GM12878 (cell line): Measurements from ENCODE around the gene LRRC45. TPM values are rescaled to one million over a fixed set of nuclear protein-coding genes. Genes with fewer than 3 reads are reported as not detected.

Experiments used
- ATAC-seq: fragments of 200-7000 bp; cut with Tn5 transposase; 3 replicates; pipeline ENCODE4 v1.9.1; 2020; ENCODE audit warnings: mild to moderate bottlenecking, moderate library complexity
- BruUV-seq: library from RNA; stranded (reverse); fragments of 400-500 nt; replicated peaks from 2 replicates; lab custom pipeline; 2021; lab: Mats Ljungman, UMichigan
- CTCF ChIA-PET: fragments of 300-600 bp; sonication (Branson Sonifier 250); formaldehyde crosslinking; extraction: SDS; loops from one replicate; lab custom pipeline; 2021; ENCODE audit warnings: inconsistent platforms; lab: Yijun Ruan, JAX
- POLR2A ChIA-PET: fragments of 350-600 bp; formaldehyde crosslinking; extraction: SDS; loops from one replicate; lab custom pipeline; 2021; ENCODE audit warnings: inconsistent platforms; lab: Charles Lee
- RAD21 ChIA-PET: fragments of 300-600 bp; sonication (Branson Sonifier 250); formaldehyde crosslinking; loops from one replicate; lab custom pipeline; 2023; ENCODE audit warnings: antibody characterized with exemption; ENCODE audit not compliant: unreplicated experiment; lab: Charles Lee
- SMC1A ChIA-PET: fragments of 300-600 bp; sonication (Branson Sonifier 250); formaldehyde crosslinking; loops from one replicate; lab custom pipeline; 2023; ENCODE audit not compliant: unreplicated experiment, uncharacterized antibody; lab: Charles Lee
- DNase-seq: peaks from one replicate; pipeline ENCODE4 v3.0.0-alpha.2; 2011; ENCODE audit warnings: low read depth, low spot score
- FAIRE-seq: peaks from 3 replicates; lab custom pipeline; 2011; peaks lifted over from hg19 to GRCh38; lab: Jason Lieb, UNC
- H2AFZ ChIP-seq: 2 replicates; pipeline ENCODE4 v1.6.0; 2011; ENCODE audit warnings: low read depth, low read length, control low read depth; ENCODE audit not compliant: control insufficient read depth
- H3K27ac ChIP-seq: 2 replicates; pipeline ENCODE4 v1.5.1; 2011; ENCODE audit warnings: control low read depth; ENCODE audit not compliant: control insufficient read depth, insufficient read depth
- H3K27me3 ChIP-seq, 2 experiments: replicated peaks in 1 of 2; 2 replicates each; pipeline versions ENCODE4 v1.6.0 to v1.6.1; 2011; ENCODE audit warnings: low read length in 1 of 2; ENCODE audit not compliant: control insufficient read depth in 2 of 2, insufficient read depth in 2 of 2
- H3K36me3 ChIP-seq, 2 experiments: 2 replicates each; pipeline ENCODE4 v1.5.1; 2011; ENCODE audit warnings: low read length in 1 of 2; ENCODE audit not compliant: control insufficient read depth in 2 of 2, insufficient read depth in 2 of 2
- H3K4me1 ChIP-seq: 2 replicates; pipeline ENCODE4 v1.6.1; 2011; ENCODE audit warnings: mild to moderate bottlenecking, low read length, moderate library complexity, mixed read lengths; ENCODE audit not compliant: control insufficient read depth, insufficient read depth
- H3K4me2 ChIP-seq: 2 replicates; pipeline ENCODE4 v1.6.0; 2011; ENCODE audit warnings: control low read depth; ENCODE audit not compliant: control insufficient read depth, insufficient read depth
- H3K4me3 ChIP-seq: fragments of 200-600 bp; sonication (generic); 2 replicates; pipeline ENCODE4 v1.5.1; 2016
- H3K79me2 ChIP-seq: 2 replicates; pipeline ENCODE4 v1.6.0; 2011; ENCODE audit warnings: low read length; ENCODE audit not compliant: control insufficient read depth, insufficient read depth
- H3K9ac ChIP-seq: 2 replicates; pipeline ENCODE4 v1.8.0; 2011; ENCODE audit warnings: low read length, control low read depth, mixed read lengths; ENCODE audit not compliant: control insufficient read depth, insufficient read depth
- H3K9me3 ChIP-seq: replicated peaks from 3 replicates; pipeline ENCODE4 v1.5.1; 2011; ENCODE audit warnings: mild to moderate bottlenecking, low read length; ENCODE audit not compliant: control insufficient read depth, insufficient read depth
- H4K20me1 ChIP-seq: 2 replicates; pipeline ENCODE4 v1.6.0; 2011; ENCODE audit not compliant: control insufficient read depth, insufficient read depth
- ATF7 ChIP-seq: fragments of 450-650 bp; IDR thresholded peaks from 2 replicates; pipeline ENCODE4 v1.6.1; 2016; ENCODE audit warnings: low read depth, mild to moderate bottlenecking
- BCL11A ChIP-seq: IDR thresholded peaks from 2 replicates; pipeline ENCODE4 v1.6.1; 2011; ENCODE audit warnings: low read depth, low read length
- BRCA1 ChIP-seq: IDR thresholded peaks from 2 replicates; pipeline ENCODE4 v1.6.1; 2011; ENCODE audit warnings: low read depth, low read length, improper control_type of control experiment
- CREB1 ChIP-seq: IDR thresholded peaks from 2 replicates; pipeline ENCODE4 v1.6.1; 2012; ENCODE audit warnings: low read depth, mild to moderate bottlenecking, inconsistent platforms
- DPF2 ChIP-seq: fragments of 450-650 bp; IDR thresholded peaks from 2 replicates; pipeline ENCODE4 v1.6.1; 2017; ENCODE audit warnings: mild to moderate bottlenecking
- HCFC1 ChIP-seq: fragments of 150-350 bp; IDR thresholded peaks from 2 replicates; pipeline ENCODE4 v1.6.1; 2014; ENCODE audit warnings: low read length
- ZSCAN29 ChIP-seq: fragments of 450-650 bp; IDR thresholded peaks from 2 replicates; pipeline ENCODE4 v1.6.1; 2017; ENCODE audit warnings: mild to moderate bottlenecking, moderate library complexity
- WGBS: methylation state at CpG from one replicate; pipeline ENCODE4 v1.1.6; 2016; ENCODE audit warnings: low lambda C conversion rate; ENCODE audit not compliant: insufficient replicate concordance, insufficient coverage; ENCODE audit errors: missing lambda C conversion rate; 5-methylcytosine and 5-hydroxymethylcytosine counted together
- in situ Hi-C: fragments of 300-500 bp; cut with MboI; formaldehyde crosslinking; loops from 9 replicates; pipeline ENCODE4 v1.14.3; 2018; ENCODE audit warnings: mixed read lengths
- intact Hi-C: fragments of 100-400 bp; cut with micrococcal nuclease; formaldehyde crosslinking; loops from one replicate; pipeline ENCODE4 v1.14.2; 2022; ENCODE audit not compliant: unreplicated experiment
- polyA plus RNA-seq, 11 experiments: library from polyadenylated mRNA; depleted of rRNA in 4 of 11; unstranded in 6 of 11; stranded (reverse) in 5 of 11; fragments of >200 nt; fragmentation: Nextera tagmentation in 4 of 11; fragmentation: Illumina TruSeq in 1 of 11; extraction: Ambion mirVana in 4 of 11; extraction: Trizol in 1 of 11; gene quantifications; 1 replicate in 1 of 11; 2 replicates in 10 of 11; pipeline versions ENCODE4 v1.2.1 to v1.2.3, GENCODE V29; 2011 to 2016; ENCODE audit warnings: inconsistent platforms in 2 of 11, missing spikeins in 2 of 11, low read depth in 1 of 11
- total RNA-seq, 4 experiments: library from RNA; depleted of rRNA in 3 of 4; stranded (reverse); fragments of >200 nt in 3 of 4; fragmentation: Illumina TruSeq in 1 of 4; extraction: Trizol in 1 of 4; gene quantifications; 2 replicates each; pipeline versions ENCODE4 v1.2.1 to v1.2.3, GENCODE V29; 2013 to 2021
- TF ChIP-seq, protein P1 (sequence below): IDR thresholded peaks from 2 replicates; pipeline ENCODE4 v1.6.1; 2012; ENCODE audit warnings: low read length, inconsistent platforms
- TF ChIP-seq, protein P2 (sequence below): fragments of 450-650 bp; IDR thresholded peaks from 2 replicates; pipeline ENCODE4 v1.6.1; 2017; ENCODE audit warnings: mild to moderate bottlenecking, moderate library complexity
- TF ChIP-seq, protein P3 (sequence below): IDR thresholded peaks from 2 replicates; pipeline ENCODE4 v1.6.1; 2012; ENCODE audit warnings: low read depth, low read length, improper control_type of control experiment
- TF ChIP-seq, protein P4 (sequence below): IDR thresholded peaks from 2 replicates; pipeline ENCODE4 v1.6.1; 2011; ENCODE audit warnings: low read depth, low read length, improper control_type of control experiment, borderline replicate concordance
- TF ChIP-seq, protein P5 (sequence below): fragments of 450-650 bp; IDR thresholded peaks from 2 replicates; pipeline ENCODE4 v1.6.1; 2016; ENCODE audit warnings: mild to moderate bottlenecking

Gene LRRC45
- total and polyA plus RNA-seq, 10 of the 15 experiments (the other 5 are each of a cell fraction or from before 2014, with no cell fraction given), result 0.03 to 27.7 (median 10.4) TPM

DNA sequence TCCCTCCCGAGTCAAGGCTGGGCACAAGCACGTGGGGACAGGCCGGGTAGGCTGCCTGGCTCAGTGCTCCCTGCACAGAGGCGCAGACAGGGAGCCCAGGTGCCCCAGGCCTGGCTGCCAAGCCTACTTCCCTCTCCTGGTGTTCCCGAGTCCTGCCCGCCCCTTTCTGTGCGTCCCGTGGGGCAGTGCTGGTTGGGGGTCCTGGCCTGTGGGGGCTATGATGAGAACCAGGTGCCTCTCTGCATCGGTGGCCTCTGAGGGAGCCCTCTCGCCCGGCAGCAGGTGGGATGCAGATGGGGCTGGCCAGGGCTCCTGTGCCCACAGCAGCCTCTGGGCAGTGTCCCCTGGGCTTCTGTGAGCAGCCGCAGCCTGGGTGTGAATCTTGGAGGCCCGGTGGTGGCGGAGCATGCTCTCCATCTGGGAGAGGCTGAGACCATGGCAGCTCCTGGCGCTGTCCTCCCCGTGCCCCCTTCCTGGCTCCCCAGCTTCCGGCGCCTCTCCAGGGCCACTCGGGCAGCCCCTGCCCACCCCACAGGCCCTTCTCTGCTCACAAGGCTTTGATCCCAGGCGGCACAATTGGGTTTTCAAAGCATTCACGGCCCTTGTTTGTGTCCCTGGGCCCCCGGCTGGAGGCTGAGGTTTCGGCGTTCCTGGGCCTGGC lies 7.7 kb upstream of the LRRC45 start:
- ChIA-PET SMC1A (no interaction called here), CTCF (interaction anchor here (0.6 to 0.9 kb wide), 2 partner anchors 39 to 56 kb away, joined by 3 read pairs; no protein-coding TSS in a partner anchor), POLR2A (no interaction called here), RAD21 (no interaction called here)
- Histone ChIP-seq H3K36me3 (no peaks in the 10 kb centered on the region; a peak in 2 of 4 replicates), H4K20me1 (no peaks in the 10 kb centered on the region), H3K4me3 (no peak overlapping the region), H3K4me2 (no peak overlapping the region)
- no TSS peak for BruUV-seq
- 73% methylated on average over 24 of the region's 24 CpGs for WGBS
- intact Hi-C loops, result no loop called here
- no peak for FAIRE-seq
- no peak for ATAC-seq
- TF ChIP-seq BCL11A (no peak), BRCA1 (no peak), ATF7 (no peak), HCFC1 (no peak), CREB1 (no peak), DPF2 (no peak), ZSCAN29 (no peak)
- TF ChIP-seq, protein P1, sequence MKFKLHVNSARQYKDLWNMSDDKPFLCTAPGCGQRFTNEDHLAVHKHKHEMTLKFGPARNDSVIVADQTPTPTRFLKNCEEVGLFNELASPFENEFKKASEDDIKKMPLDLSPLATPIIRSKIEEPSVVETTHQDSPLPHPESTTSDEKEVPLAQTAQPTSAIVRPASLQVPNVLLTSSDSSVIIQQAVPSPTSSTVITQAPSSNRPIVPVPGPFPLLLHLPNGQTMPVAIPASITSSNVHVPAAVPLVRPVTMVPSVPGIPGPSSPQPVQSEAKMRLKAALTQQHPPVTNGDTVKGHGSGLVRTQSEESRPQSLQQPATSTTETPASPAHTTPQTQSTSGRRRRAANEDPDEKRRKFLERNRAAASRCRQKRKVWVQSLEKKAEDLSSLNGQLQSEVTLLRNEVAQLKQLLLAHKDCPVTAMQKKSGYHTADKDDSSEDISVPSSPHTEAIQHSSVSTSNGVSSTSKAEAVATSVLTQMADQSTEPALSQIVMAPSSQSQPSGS, result no peak
- TF ChIP-seq, protein P2, sequence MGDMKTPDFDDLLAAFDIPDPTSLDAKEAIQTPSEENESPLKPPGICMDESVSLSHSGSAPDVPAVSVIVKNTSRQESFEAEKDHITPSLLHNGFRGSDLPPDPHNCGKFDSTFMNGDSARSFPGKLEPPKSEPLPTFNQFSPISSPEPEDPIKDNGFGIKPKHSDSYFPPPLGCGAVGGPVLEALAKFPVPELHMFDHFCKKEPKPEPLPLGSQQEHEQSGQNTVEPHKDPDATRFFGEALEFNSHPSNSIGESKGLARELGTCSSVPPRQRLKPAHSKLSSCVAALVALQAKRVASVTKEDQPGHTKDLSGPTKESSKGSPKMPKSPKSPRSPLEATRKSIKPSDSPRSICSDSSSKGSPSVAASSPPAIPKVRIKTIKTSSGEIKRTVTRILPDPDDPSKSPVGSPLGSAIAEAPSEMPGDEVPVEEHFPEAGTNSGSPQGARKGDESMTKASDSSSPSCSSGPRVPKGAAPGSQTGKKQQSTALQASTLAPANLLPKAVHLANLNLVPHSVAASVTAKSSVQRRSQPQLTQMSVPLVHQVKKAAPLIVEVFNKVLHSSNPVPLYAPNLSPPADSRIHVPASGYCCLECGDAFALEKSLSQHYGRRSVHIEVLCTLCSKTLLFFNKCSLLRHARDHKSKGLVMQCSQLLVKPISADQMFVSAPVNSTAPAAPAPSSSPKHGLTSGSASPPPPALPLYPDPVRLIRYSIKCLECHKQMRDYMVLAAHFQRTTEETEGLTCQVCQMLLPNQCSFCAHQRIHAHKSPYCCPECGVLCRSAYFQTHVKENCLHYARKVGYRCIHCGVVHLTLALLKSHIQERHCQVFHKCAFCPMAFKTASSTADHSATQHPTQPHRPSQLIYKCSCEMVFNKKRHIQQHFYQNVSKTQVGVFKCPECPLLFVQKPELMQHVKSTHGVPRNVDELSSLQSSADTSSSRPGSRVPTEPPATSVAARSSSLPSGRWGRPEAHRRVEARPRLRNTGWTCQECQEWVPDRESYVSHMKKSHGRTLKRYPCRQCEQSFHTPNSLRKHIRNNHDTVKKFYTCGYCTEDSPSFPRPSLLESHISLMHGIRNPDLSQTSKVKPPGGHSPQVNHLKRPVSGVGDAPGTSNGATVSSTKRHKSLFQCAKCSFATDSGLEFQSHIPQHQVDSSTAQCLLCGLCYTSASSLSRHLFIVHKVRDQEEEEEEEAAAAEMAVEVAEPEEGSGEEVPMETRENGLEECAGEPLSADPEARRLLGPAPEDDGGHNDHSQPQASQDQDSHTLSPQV, result no peak
- TF ChIP-seq, protein P3, sequence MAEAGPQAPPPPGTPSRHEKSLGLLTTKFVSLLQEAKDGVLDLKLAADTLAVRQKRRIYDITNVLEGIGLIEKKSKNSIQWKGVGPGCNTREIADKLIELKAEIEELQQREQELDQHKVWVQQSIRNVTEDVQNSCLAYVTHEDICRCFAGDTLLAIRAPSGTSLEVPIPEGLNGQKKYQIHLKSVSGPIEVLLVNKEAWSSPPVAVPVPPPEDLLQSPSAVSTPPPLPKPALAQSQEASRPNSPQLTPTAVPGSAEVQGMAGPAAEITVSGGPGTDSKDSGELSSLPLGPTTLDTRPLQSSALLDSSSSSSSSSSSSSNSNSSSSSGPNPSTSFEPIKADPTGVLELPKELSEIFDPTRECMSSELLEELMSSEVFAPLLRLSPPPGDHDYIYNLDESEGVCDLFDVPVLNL, result no peak
- TF ChIP-seq, protein P4, sequence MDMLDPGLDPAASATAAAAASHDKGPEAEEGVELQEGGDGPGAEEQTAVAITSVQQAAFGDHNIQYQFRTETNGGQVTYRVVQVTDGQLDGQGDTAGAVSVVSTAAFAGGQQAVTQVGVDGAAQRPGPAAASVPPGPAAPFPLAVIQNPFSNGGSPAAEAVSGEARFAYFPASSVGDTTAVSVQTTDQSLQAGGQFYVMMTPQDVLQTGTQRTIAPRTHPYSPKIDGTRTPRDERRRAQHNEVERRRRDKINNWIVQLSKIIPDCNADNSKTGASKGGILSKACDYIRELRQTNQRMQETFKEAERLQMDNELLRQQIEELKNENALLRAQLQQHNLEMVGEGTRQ, result no peak
- TF ChIP-seq, protein P5, sequence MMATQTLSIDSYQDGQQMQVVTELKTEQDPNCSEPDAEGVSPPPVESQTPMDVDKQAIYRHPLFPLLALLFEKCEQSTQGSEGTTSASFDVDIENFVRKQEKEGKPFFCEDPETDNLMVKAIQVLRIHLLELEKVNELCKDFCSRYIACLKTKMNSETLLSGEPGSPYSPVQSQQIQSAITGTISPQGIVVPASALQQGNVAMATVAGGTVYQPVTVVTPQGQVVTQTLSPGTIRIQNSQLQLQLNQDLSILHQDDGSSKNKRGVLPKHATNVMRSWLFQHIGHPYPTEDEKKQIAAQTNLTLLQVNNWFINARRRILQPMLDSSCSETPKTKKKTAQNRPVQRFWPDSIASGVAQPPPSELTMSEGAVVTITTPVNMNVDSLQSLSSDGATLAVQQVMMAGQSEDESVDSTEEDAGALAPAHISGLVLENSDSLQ, result no peak
- TF ChIP-seq, all 136 proteins: peak for 0
- H3K9me3 ChIP-seq, result no peaks in the 10 kb centered on the region
- H3K27me3 ChIP-seq, result no peaks in the 10 kb centered on the region
- no peak overlapping the region for H2AFZ ChIP-seq
- in situ Hi-C loops, result no loop called here
- peaks cover 4% of the 10 kb centered on the region for H3K79me2 ChIP-seq
- DNase-seq, result no peak
- no peak overlapping the region for H3K9ac ChIP-seq
- no peaks in the 10 kb centered on the region for H3K4me1 ChIP-seq
- H3K27ac ChIP-seq, result no peak overlapping the region
